ENCODE measurements around the gene YWHAQ. TPM values are rescaled to one million over a fixed set of nuclear protein-coding genes. Genes with fewer than 3 reads are reported as not detected.

The YWHAQ gene
- total and polyA plus RNA-seq, 5 donors from 2014 or later, result 160 to 359 (median 279) TPM

DNA sequence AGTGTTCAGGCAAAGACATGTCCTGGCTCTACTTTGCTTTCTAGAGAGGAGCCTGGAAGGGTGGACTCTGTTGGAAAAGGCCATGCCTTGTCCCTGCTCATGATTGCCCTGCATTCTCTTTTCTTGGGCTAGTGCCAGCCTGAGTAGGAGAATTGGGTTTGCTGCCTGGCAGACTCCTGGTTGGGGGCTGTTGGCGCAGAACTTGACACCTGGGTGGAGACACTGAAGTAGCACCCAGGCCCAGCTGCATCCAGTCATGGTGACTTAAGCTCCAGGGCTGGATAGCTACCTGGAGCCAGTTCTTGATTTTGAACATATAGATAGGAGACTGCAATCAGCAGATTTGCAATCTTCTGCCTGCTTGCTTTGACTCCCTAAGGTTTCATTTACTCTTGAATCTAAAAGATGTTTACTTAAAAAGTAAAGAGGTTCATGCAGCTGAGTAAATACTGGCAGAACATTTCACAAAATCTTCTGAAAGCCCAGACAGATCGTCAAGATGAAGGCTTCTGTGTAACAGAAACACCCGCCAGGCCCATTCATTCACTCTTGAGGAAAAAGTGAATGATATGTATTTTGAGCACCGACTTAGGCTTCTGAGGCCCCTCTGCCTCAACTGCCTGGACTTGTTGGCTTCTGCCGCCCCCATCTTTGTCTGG is 38.0 kb upstream of the YWHAQ start:
- ATAC-seq (ENCODE audit: low read depth in 2 of 2), result no peak
- no peak overlapping the region for H3K4me3 ChIP-seq (ENCODE audit: low read depth, low read length)
- Mint-ChIP-seq H3K9me3 (no peaks in the 10 kb centered on the region), H3K4me1 (peaks cover 0 to 8% (median 2%) of the 10 kb centered on the region in 4 donors), H3K27me3 (peaks cover 5% of the 10 kb centered on the region), H3K36me3 (no peaks in the 10 kb centered on the region), H3K4me3 (peak overlapping the region in 1 of 4 donors; percentile 10), H3K27ac (no peak overlapping the region)
- H3K27ac ChIP-seq (ENCODE audit: insufficient read depth, low read length, poor library complexity, severe bottlenecking), result no peak overlapping the region
- H3K4me1 ChIP-seq (ENCODE audit: control insufficient read depth, insufficient read depth, low read length, poor library complexity, severe bottlenecking), result no peaks in the 10 kb centered on the region
- no peak for DNase-seq
- H3K36me3 ChIP-seq (ENCODE audit: control insufficient read depth, insufficient read depth, low read length), result no peaks in the 10 kb centered on the region
- H3K9me3 ChIP-seq (ENCODE audit: control insufficient read depth in 2 of 2, low read length in 2 of 2), result no peaks in the 10 kb centered on the region
- no peaks in the 10 kb centered on the region for H3K27me3 ChIP-seq (ENCODE audit: control insufficient read depth, insufficient read depth, low read length)

DNA sequence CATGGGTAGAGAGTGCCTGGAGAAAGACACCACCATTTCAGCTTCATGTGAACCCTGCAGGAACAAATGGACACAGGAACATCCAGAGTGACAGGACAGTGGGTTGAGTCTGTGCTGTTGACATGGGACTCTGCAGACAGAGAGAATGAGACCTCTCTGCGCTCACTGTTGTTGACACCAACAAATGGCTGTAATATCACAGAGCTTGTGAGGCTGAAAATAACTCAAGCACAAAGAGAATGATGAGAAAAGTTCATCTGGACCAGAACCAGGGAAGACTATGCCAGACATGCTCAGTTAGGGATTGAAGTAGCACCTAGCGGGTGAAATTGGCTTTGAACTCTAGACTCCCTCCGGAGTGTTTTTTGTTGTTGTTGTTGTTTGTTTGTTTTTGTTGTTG is 37.0 kb upstream of the YWHAQ start:
- H3K4me1 Mint-ChIP-seq, result peaks cover 0 to 9% (median 6%) of the 10 kb centered on the region in 4 donors
- H3K27ac Mint-ChIP-seq, result no peak overlapping the region
- no peak overlapping the region for H3K27ac ChIP-seq (ENCODE audit: insufficient read depth, low read length, poor library complexity, severe bottlenecking)
- H3K4me3 ChIP-seq (ENCODE audit: low read depth, low read length), result no peak overlapping the region
- H3K36me3 Mint-ChIP-seq, result no peaks in the 10 kb centered on the region
- DNase-seq, result no peak
- H3K27me3 ChIP-seq (ENCODE audit: control insufficient read depth, insufficient read depth, low read length), result no peaks in the 10 kb centered on the region
- peaks cover 5% of the 10 kb centered on the region for H3K27me3 Mint-ChIP-seq
- no peaks in the 10 kb centered on the region for H3K9me3 ChIP-seq (ENCODE audit: control insufficient read depth in 2 of 2, low read length in 2 of 2)
- no peak overlapping the region for H3K4me3 Mint-ChIP-seq
- H3K4me1 ChIP-seq (ENCODE audit: control insufficient read depth, insufficient read depth, low read length, poor library complexity, severe bottlenecking), result no peaks in the 10 kb centered on the region
- H3K9me3 Mint-ChIP-seq, result no peaks in the 10 kb centered on the region
- ATAC-seq (ENCODE audit: low read depth in 2 of 2), result no peak
- H3K36me3 ChIP-seq (ENCODE audit: control insufficient read depth, insufficient read depth, low read length), result no peaks in the 10 kb centered on the region

DNA sequence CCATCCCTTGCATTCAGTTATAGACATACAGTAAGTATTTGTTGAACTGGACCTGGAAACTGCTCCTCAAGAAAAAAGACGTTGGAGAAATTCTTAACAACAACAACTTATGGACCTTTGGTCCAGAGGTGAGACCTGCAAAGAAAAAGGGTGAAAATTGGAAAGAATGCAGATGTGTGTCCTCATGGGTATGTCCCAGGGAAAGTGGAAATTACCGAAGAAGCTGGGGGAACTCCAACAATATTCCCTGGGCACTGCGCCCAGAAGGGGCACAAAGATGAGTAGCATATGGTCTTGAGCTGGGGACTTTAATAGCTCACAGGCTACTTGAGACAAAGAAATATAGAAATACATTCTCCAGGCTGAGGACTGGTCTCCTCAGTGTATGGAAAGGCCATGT is 35.5 kb upstream of the YWHAQ start:
- no peaks in the 10 kb centered on the region for H3K9me3 Mint-ChIP-seq
- H3K27me3 Mint-ChIP-seq, result peaks cover 5% of the 10 kb centered on the region
- no peaks in the 10 kb centered on the region for H3K36me3 Mint-ChIP-seq
- Histone ChIP-seq H3K9me3 (ENCODE audit: control insufficient read depth in 2 of 2, low read length in 2 of 2) (no peaks in the 10 kb centered on the region), H3K27me3 (ENCODE audit: control insufficient read depth, insufficient read depth, low read length) (no peaks in the 10 kb centered on the region), H3K4me1 (ENCODE audit: control insufficient read depth, insufficient read depth, low read length, poor library complexity, severe bottlenecking) (no peaks in the 10 kb centered on the region), H3K36me3 (ENCODE audit: control insufficient read depth, insufficient read depth, low read length) (no peaks in the 10 kb centered on the region), H3K4me3 (ENCODE audit: low read depth, low read length) (no peak overlapping the region), H3K27ac (ENCODE audit: insufficient read depth, low read length, poor library complexity, severe bottlenecking) (no peak overlapping the region)
- peaks cover 0 to 9% (median 6%) of the 10 kb centered on the region in 4 donors for H3K4me1 Mint-ChIP-seq
- ATAC-seq (ENCODE audit: low read depth in 2 of 2), result no peak
- no peak for DNase-seq
- H3K27ac Mint-ChIP-seq, result no peak overlapping the region
- H3K4me3 Mint-ChIP-seq, result no peak overlapping the region

DNA sequence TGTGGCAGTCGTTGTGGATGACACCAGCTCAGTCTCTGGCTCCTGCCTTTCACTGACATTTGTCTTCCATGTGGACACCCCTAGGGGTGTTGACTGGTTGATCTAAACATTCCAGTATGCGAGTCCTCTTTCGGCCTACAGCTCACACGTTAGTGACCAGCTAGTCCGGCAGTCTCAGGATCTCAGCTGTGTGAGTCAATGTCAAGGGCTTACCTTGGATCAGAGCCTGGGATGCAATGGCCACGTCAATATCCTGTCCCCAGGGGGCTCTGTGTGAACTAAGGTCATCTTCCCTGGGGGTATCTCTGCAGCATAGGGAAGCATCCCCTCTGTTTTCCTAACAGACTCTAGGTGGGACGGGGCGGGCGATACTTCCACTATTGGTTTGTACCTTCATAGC is 35.1 kb upstream of the YWHAQ start:
- Mint-ChIP-seq H3K36me3 (no peaks in the 10 kb centered on the region), H3K4me1 (peaks cover 0 to 9% (median 6%) of the 10 kb centered on the region in 4 donors), H3K4me3 (no peak overlapping the region), H3K27ac (peak overlapping the region in 1 of 3 donors; percentile 43), H3K27me3 (peaks cover 5% of the 10 kb centered on the region), H3K9me3 (no peaks in the 10 kb centered on the region)
- H3K27me3 ChIP-seq (ENCODE audit: control insufficient read depth, insufficient read depth, low read length), result no peaks in the 10 kb centered on the region
- H3K4me1 ChIP-seq (ENCODE audit: control insufficient read depth, insufficient read depth, low read length, poor library complexity, severe bottlenecking), result no peaks in the 10 kb centered on the region
- H3K27ac ChIP-seq (ENCODE audit: insufficient read depth, low read length, poor library complexity, severe bottlenecking), result no peak overlapping the region
- ATAC-seq (ENCODE audit: low read depth in 2 of 2) (no peak), DNase-seq (no peak)
- H3K36me3 ChIP-seq (ENCODE audit: control insufficient read depth, insufficient read depth, low read length), result no peaks in the 10 kb centered on the region
- no peak overlapping the region for H3K4me3 ChIP-seq (ENCODE audit: low read depth, low read length)
- no peaks in the 10 kb centered on the region for H3K9me3 ChIP-seq (ENCODE audit: control insufficient read depth in 2 of 2, low read length in 2 of 2)

DNA sequence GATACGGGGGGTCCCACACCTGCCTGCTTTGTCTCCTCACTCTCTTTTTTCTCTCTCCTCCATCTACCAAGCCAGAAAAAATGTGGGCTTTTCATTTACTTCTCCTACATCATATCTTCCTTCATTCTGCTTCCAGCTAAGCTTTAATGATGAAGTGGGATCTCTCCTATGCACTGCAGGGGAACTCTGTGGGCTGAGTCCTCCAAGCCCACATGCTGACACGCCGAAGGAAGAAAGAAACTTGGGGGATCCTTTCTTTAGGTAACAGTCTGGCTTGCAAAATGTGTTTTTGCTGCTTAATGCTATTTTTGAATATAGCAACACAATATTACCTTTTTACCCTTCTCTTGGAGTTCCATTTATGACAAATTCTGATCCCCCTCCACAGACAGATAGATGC is 33.6 kb upstream of the YWHAQ start:
- ATAC-seq (ENCODE audit: low read depth in 2 of 2), result no peak
- Histone ChIP-seq H3K9me3 (ENCODE audit: control insufficient read depth in 2 of 2, low read length in 2 of 2) (no peaks in the 10 kb centered on the region), H3K27ac (ENCODE audit: insufficient read depth, low read length, poor library complexity, severe bottlenecking) (no peak overlapping the region), H3K36me3 (ENCODE audit: control insufficient read depth, insufficient read depth, low read length) (no peaks in the 10 kb centered on the region), H3K4me1 (ENCODE audit: control insufficient read depth, insufficient read depth, low read length, poor library complexity, severe bottlenecking) (no peaks in the 10 kb centered on the region), H3K4me3 (ENCODE audit: low read depth, low read length) (no peak overlapping the region), H3K27me3 (ENCODE audit: control insufficient read depth, insufficient read depth, low read length) (no peaks in the 10 kb centered on the region)
- no peak for DNase-seq
- H3K27me3 Mint-ChIP-seq, result peaks cover 5% of the 10 kb centered on the region
- H3K27ac Mint-ChIP-seq, result peak overlapping the region in 1 of 3 donors; percentile 88
- no peaks in the 10 kb centered on the region for H3K36me3 Mint-ChIP-seq
- no peaks in the 10 kb centered on the region for H3K9me3 Mint-ChIP-seq
- H3K4me1 Mint-ChIP-seq, result peaks cover 0 to 9% (median 6%) of the 10 kb centered on the region in 4 donors
- no peak overlapping the region for H3K4me3 Mint-ChIP-seq

DNA sequence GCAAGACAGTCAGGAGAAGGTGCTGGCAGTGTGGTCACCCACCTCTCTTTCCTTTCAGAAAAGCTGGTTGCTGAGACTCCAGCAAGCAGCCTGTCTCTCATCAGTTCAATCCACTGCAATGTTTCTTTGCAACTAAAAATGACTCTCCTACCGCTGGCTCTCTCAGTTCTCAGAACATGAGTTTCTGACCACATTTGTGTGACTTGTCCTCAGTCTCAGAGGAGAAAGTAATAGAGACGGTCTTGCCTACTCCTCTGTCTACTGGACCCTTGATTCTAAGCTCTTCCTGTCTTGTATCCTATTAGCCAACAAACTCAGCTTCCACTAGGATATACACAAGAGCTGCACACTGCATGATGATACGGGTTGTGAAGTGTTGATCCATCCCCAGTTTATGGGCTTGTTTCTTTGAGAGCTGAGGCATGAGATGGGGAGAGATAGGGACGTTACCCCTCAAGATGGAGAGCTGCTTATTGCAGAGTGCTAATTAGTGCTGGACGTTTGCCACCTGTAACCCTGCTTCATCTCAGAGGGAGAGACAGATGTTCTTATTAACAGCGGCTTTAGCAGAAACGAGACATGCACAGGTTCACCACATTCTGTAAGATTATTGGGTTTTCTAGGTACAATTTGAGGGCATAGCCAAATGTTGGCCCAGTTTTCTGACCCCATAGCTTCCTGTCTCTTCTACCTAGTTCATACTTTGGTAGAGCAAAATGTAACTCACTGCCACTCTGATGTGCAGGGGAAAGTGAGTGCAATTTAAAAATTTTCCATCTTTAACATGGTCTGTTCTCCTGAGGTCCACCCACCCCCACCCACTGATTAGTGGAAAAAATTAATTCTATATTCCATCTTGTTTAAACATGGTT is 32.4 kb upstream of the YWHAQ start:
- Histone ChIP-seq H3K27ac (ENCODE audit: insufficient read depth, low read length, poor library complexity, severe bottlenecking) (no peak overlapping the region), H3K9me3 (ENCODE audit: control insufficient read depth in 2 of 2, low read length in 2 of 2) (no peaks in the 10 kb centered on the region), H3K4me1 (ENCODE audit: control insufficient read depth, insufficient read depth, low read length, poor library complexity, severe bottlenecking) (no peaks in the 10 kb centered on the region), H3K36me3 (ENCODE audit: control insufficient read depth, insufficient read depth, low read length) (no peaks in the 10 kb centered on the region), H3K4me3 (ENCODE audit: low read depth, low read length) (no peak overlapping the region), H3K27me3 (ENCODE audit: control insufficient read depth, insufficient read depth, low read length) (no peaks in the 10 kb centered on the region)
- peak overlapping the region in 1 of 3 donors; percentile 63 for H3K27ac Mint-ChIP-seq
- H3K4me3 Mint-ChIP-seq, result no peak overlapping the region
- no peaks in the 10 kb centered on the region for H3K36me3 Mint-ChIP-seq
- ATAC-seq (ENCODE audit: low read depth in 2 of 2), result no peak
- no peak for DNase-seq
- H3K4me1 Mint-ChIP-seq, result peaks cover 0 to 9% (median 6%) of the 10 kb centered on the region in 4 donors
- no peaks in the 10 kb centered on the region for H3K9me3 Mint-ChIP-seq
- peaks cover 5% of the 10 kb centered on the region for H3K27me3 Mint-ChIP-seq

DNA sequence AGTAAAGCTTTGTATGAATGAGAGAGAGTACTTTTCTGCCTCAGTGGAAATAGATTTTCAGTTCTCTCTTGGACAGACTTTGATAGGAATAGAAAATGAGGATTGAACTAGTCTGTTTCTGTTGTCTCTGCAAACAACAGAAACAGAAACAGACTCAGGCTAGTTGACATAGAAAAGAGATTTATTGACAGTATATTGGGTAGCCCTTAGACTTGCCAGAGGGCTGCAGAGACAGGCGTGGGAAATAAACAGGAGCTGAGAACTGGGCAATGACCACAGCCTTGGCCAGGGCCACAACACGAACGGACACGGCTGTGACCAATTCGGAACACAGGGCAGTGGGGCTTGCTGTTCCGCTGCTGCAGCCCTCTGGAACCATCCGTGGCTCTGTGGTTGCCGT is 30.5 kb upstream of the YWHAQ start:
- no peaks in the 10 kb centered on the region for H3K36me3 Mint-ChIP-seq
- no peak overlapping the region for H3K4me3 ChIP-seq (ENCODE audit: low read depth, low read length)
- H3K4me1 Mint-ChIP-seq, result peaks cover 0 to 23% (median 11%) of the 10 kb centered on the region in 4 donors
- H3K4me3 Mint-ChIP-seq, result no peak overlapping the region
- H3K9me3 Mint-ChIP-seq, result no peaks in the 10 kb centered on the region
- H3K27ac Mint-ChIP-seq, result no peak overlapping the region
- H3K36me3 ChIP-seq (ENCODE audit: control insufficient read depth, insufficient read depth, low read length), result no peaks in the 10 kb centered on the region
- H3K27me3 ChIP-seq (ENCODE audit: control insufficient read depth, insufficient read depth, low read length), result no peaks in the 10 kb centered on the region
- no peak for DNase-seq
- H3K27me3 Mint-ChIP-seq, result peaks cover 5% of the 10 kb centered on the region
- H3K4me1 ChIP-seq (ENCODE audit: control insufficient read depth, insufficient read depth, low read length, poor library complexity, severe bottlenecking), result peaks cover 2% of the 10 kb centered on the region
- H3K27ac ChIP-seq (ENCODE audit: insufficient read depth, low read length, poor library complexity, severe bottlenecking), result no peak overlapping the region
- H3K9me3 ChIP-seq (ENCODE audit: control insufficient read depth in 2 of 2, low read length in 2 of 2), result no peaks in the 10 kb centered on the region
- ATAC-seq (ENCODE audit: low read depth in 2 of 2), result no peak

Data from CD4-positive, CD25-positive, alpha-beta regulatory T cell (primary cell).